ENCODE measurements around the gene TECTB. TPM values are rescaled to one million over a fixed set of nuclear protein-coding genes. Genes with fewer than 3 reads are reported as not detected.

Gene TECTB
- total RNA-seq, 5 donors from 2014 or later (not counting 1 experiment from before 2014, with no cell fraction given) = not detected

- no peaks in the 10 kb centered on the region for H3K9me3 Mint-ChIP-seq
- Histone ChIP-seq H3K27me3 (replicated peaks in 1 of 2; ENCODE audit: control insufficient read depth in 2 of 2, extremely low read depth in 1 of 2, insufficient read depth in 2 of 2, low read length in 1 of 2) (peaks cover 4 to 6% of the 10 kb centered on the region in 2 experiments), H3K27ac (ENCODE audit: low read length) (no peak overlapping the region), H3K36me3 (ENCODE audit: control insufficient read depth in 2 of 2, extremely low read depth in 1 of 2, insufficient read depth in 1 of 2, low read length in 1 of 2) (no peaks in the 10 kb centered on the region), H3K9me3 (no peaks in the 10 kb centered on the region), H3K4me3 (ENCODE audit: control insufficient read depth in 1 of 2, extremely low read depth in 1 of 2, low read length in 1 of 2) (no peak overlapping the region), H3K4me1 (ENCODE audit: control insufficient read depth in 1 of 2, extremely low read depth in 1 of 2, insufficient read depth in 2 of 2, low read length in 2 of 2) (no peaks in the 10 kb centered on the region)
- ChIA-PET CTCF (no interaction called here), POLR2A (no interaction called here)
- DNase-seq = no peak
- no peak overlapping the region for H3K27ac Mint-ChIP-seq
- WGBS (ENCODE audit: insufficient coverage) = 20% methylated on average over 1 of the region's 3 CpGs
- no peaks in the 10 kb centered on the region for H3K36me3 Mint-ChIP-seq
- H3K27me3 Mint-ChIP-seq = peaks cover 15 to 33% of the 10 kb centered on the region in 2 donors
- H3K4me3 Mint-ChIP-seq = no peak overlapping the region
- no peak for ATAC-seq (replicated peaks in 1 of 4)
- no peaks in the 10 kb centered on the region for H3K4me1 Mint-ChIP-seq
These were observed 3.8 kb upstream of the TECTB start for GRCh38 chr10:112279433-112279832.

DNA sequence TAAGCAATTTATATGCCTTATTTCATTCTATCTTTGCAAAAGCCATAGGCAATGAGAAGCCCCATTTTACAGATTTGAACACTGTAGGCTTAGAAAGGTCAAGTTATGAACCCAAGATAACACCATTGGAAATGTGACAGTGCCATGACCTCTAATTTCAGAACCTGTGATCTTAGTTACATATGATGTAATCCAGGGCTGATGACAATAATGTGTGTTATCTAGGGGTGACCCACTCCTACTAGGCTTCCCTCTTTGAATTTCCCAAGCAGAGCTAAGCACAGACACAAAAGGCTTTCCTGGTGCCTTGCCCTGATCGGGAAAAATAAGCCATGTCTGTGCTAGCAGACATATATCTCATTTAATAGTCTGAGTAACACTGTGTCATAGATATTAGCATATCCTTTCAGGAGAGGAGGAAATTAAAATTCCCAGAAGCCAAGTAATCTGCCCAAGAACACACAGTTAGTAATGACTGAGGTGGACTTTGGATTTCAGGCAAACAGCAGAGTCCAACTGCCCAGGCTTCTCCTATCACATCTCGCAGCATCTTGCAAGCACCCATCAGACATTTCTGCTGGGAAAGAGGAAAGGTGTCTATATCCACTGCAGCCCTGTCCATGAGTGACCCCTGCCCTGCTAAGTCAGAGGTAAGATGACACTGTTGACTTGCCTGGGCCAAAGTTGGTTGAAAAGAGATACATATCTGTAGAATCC lies 2.8 kb upstream of the TECTB start:
- Mint-ChIP-seq H3K27ac (no peak overlapping the region), H3K4me1 (no peaks in the 10 kb centered on the region), H3K27me3 (peaks cover 22 to 41% of the 10 kb centered on the region in 2 donors), H3K9me3 (no peaks in the 10 kb centered on the region), H3K36me3 (no peaks in the 10 kb centered on the region), H3K4me3 (no peak overlapping the region)
- ATAC-seq (replicated peaks in 1 of 4) = no peak
- ChIA-PET CTCF (no interaction called here), POLR2A (no interaction called here)
- H3K4me3 ChIP-seq (ENCODE audit: control insufficient read depth in 1 of 2, extremely low read depth in 1 of 2, low read length in 1 of 2) = no peak overlapping the region
- no peaks in the 10 kb centered on the region for H3K9me3 ChIP-seq
- WGBS (ENCODE audit: insufficient coverage) = no CpG with 5 or more reads among the region's 2 CpGs
- no peaks in the 10 kb centered on the region for H3K36me3 ChIP-seq (ENCODE audit: control insufficient read depth in 2 of 2, extremely low read depth in 1 of 2, insufficient read depth in 1 of 2, low read length in 1 of 2)
- DNase-seq = no peak
- H3K4me1 ChIP-seq (ENCODE audit: control insufficient read depth in 1 of 2, extremely low read depth in 1 of 2, insufficient read depth in 2 of 2, low read length in 2 of 2) = no peaks in the 10 kb centered on the region
- peaks cover 2% of the 10 kb centered on the region in 2 experiments for H3K27me3 ChIP-seq (replicated peaks in 1 of 2; ENCODE audit: control insufficient read depth in 2 of 2, extremely low read depth in 1 of 2, insufficient read depth in 2 of 2, low read length in 1 of 2)
- no peak overlapping the region for H3K27ac ChIP-seq (ENCODE audit: low read length)

GRCh38 chr10:112282086-112282485 lies 1.1 kb upstream of the TECTB start:
- Histone ChIP-seq H3K27ac (ENCODE audit: low read length) (no peak overlapping the region), H3K4me3 (ENCODE audit: control insufficient read depth in 1 of 2, extremely low read depth in 1 of 2, low read length in 1 of 2) (no peak overlapping the region), H3K27me3 (replicated peaks in 1 of 2; ENCODE audit: control insufficient read depth in 2 of 2, extremely low read depth in 1 of 2, insufficient read depth in 2 of 2, low read length in 1 of 2) (peaks cover 2 to 4% of the 10 kb centered on the region in 2 experiments), H3K9me3 (no peaks in the 10 kb centered on the region), H3K36me3 (ENCODE audit: control insufficient read depth in 2 of 2, extremely low read depth in 1 of 2, insufficient read depth in 1 of 2, low read length in 1 of 2) (no peaks in the 10 kb centered on the region), H3K4me1 (ENCODE audit: control insufficient read depth in 1 of 2, extremely low read depth in 1 of 2, insufficient read depth in 2 of 2, low read length in 2 of 2) (no peaks in the 10 kb centered on the region)
- ChIA-PET CTCF (no interaction called here), POLR2A (no interaction called here)
- H3K4me3 Mint-ChIP-seq = no peak overlapping the region
- DNase-seq (no peak), ATAC-seq (replicated peaks in 1 of 4) (no peak)
- no peak overlapping the region for H3K27ac Mint-ChIP-seq
- H3K4me1 Mint-ChIP-seq = no peaks in the 10 kb centered on the region
- no peaks in the 10 kb centered on the region for H3K36me3 Mint-ChIP-seq
- no CpG with 5 or more reads among the region's 4 CpGs for WGBS (ENCODE audit: insufficient coverage)
- H3K9me3 Mint-ChIP-seq = no peaks in the 10 kb centered on the region
- peaks cover 23 to 47% of the 10 kb centered on the region in 2 donors for H3K27me3 Mint-ChIP-seq

DNA sequence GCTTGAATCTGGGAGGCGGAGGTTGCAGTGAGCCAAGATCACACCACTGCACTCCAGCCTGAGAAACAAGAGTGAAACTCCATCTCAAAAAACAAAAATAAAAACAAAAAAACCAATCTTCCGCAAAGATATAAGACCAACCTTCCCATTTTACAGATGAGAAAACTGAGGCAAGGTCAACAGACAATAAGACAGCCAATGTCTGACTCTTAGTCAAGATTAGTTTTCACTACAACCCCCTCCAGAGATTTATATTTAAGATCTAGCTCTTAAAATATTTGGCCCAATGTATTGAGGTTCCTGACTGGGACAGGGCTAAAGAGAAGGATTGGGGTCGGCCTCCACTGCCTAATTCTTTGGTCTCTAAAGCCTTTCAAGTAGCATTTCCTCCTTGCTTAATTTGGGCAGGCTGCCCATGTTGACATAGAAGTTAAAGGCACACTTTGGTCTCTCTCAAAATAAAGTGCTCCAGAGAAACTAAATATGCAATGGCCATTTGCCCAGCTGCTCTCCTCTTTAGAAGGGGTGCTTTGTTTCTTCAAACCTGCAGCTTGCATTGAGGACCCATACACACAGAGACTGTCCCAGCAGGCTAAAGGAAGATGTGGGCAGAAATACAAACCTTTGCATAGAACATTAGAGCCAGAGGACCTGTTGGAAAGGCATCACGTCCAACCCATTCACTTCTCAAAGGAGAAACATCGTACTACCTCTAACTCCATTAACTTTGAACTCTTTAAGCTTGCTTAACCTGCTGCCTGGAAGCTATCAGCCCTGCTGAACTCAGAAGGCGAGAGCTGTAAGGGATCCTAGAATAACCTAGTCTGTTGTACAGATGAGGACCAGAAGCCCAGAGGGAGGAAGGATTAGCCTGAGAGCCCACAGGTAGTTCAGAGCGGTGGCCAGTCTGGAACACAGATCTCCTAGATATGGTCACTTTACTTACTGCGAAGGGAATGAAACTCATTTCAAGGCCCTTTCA lies 3.9 kb downstream of the TECTB start:
- DNase-seq (no peak), ATAC-seq (replicated peaks in 1 of 4) (no peak)
- CTCF ChIA-PET = no interaction called here
- Mint-ChIP-seq H3K36me3 (no peaks in the 10 kb centered on the region), H3K27me3 (peaks cover 10 to 18% of the 10 kb centered on the region in 2 donors), H3K27ac (no peak overlapping the region), H3K4me3 (no peak overlapping the region), H3K4me1 (no peaks in the 10 kb centered on the region), H3K9me3 (no peaks in the 10 kb centered on the region)
- Histone ChIP-seq H3K9me3 (no peaks in the 10 kb centered on the region), H3K4me1 (ENCODE audit: control insufficient read depth in 1 of 2, extremely low read depth in 1 of 2, insufficient read depth in 2 of 2, low read length in 2 of 2) (no peaks in the 10 kb centered on the region), H3K27ac (ENCODE audit: low read length) (no peak overlapping the region), H3K4me3 (ENCODE audit: control insufficient read depth in 1 of 2, extremely low read depth in 1 of 2, low read length in 1 of 2) (no peak overlapping the region), H3K36me3 (ENCODE audit: control insufficient read depth in 2 of 2, extremely low read depth in 1 of 2, insufficient read depth in 1 of 2, low read length in 1 of 2) (no peaks in the 10 kb centered on the region), H3K27me3 (replicated peaks in 1 of 2; ENCODE audit: control insufficient read depth in 2 of 2, extremely low read depth in 1 of 2, insufficient read depth in 2 of 2, low read length in 1 of 2) (peaks cover 2 to 5% of the 10 kb centered on the region in 2 experiments)
- WGBS (ENCODE audit: insufficient coverage) = 82% methylated on average over 3 of the region's 8 CpGs
- POLR2A ChIA-PET = no interaction called here

DNA sequence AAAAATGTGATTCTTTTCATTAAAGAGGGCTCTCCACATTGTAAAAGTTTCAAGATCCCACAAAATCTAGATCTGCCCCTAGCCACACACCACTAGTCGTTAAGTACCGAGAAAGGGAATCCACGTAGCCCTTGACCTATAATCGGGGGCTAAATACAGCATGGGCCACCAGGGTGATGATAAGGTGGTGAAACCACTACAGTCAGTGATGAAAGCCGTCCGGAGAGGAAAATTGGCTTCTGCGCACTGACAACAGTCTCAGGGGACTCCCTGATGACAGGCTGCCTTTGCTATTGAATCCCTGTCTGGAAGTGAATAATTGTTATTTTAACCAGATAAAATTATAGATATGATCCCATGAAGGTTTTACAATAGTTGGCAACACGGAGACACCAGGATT lies 4.6 kb downstream of the TECTB start:
- H3K36me3 Mint-ChIP-seq = no peaks in the 10 kb centered on the region
- no peak overlapping the region for H3K4me3 Mint-ChIP-seq
- Histone ChIP-seq H3K27me3 (replicated peaks in 1 of 2; ENCODE audit: control insufficient read depth in 2 of 2, extremely low read depth in 1 of 2, insufficient read depth in 2 of 2, low read length in 1 of 2) (peaks cover 2 to 8% of the 10 kb centered on the region in 2 experiments), H3K4me1 (ENCODE audit: control insufficient read depth in 1 of 2, extremely low read depth in 1 of 2, insufficient read depth in 2 of 2, low read length in 2 of 2) (no peaks in the 10 kb centered on the region), H3K4me3 (ENCODE audit: control insufficient read depth in 1 of 2, extremely low read depth in 1 of 2, low read length in 1 of 2) (no peak overlapping the region), H3K9me3 (no peaks in the 10 kb centered on the region), H3K36me3 (ENCODE audit: control insufficient read depth in 2 of 2, extremely low read depth in 1 of 2, insufficient read depth in 1 of 2, low read length in 1 of 2) (no peaks in the 10 kb centered on the region), H3K27ac (ENCODE audit: low read length) (no peak overlapping the region)
- no peaks in the 10 kb centered on the region for H3K9me3 Mint-ChIP-seq
- H3K27ac Mint-ChIP-seq = no peak overlapping the region
- 60% methylated on average over 3 of the region's 8 CpGs for WGBS (ENCODE audit: insufficient coverage)
- DNase-seq (no peak), ATAC-seq (replicated peaks in 1 of 4) (no peak)
- peaks cover 12 to 22% of the 10 kb centered on the region in 2 donors for H3K27me3 Mint-ChIP-seq
- POLR2A ChIA-PET = no interaction called here
- CTCF ChIA-PET = no interaction called here
- H3K4me1 Mint-ChIP-seq = no peaks in the 10 kb centered on the region

GRCh38 chr10:112288486-112288885 lies 5.3 kb downstream of the TECTB start:
- DNase-seq = no peak
- no peak overlapping the region for H3K27ac Mint-ChIP-seq
- no peaks in the 10 kb centered on the region for H3K9me3 Mint-ChIP-seq
- no peaks in the 10 kb centered on the region for H3K36me3 Mint-ChIP-seq
- WGBS (ENCODE audit: insufficient coverage) = 84% methylated on average over 3 of the region's 3 CpGs
- ATAC-seq (replicated peaks in 1 of 4) = no peak
- no peak overlapping the region for H3K4me3 ChIP-seq (ENCODE audit: control insufficient read depth in 1 of 2, extremely low read depth in 1 of 2, low read length in 1 of 2)
- H3K27me3 Mint-ChIP-seq = peaks cover 15 to 28% of the 10 kb centered on the region in 2 donors
- H3K36me3 ChIP-seq (ENCODE audit: control insufficient read depth in 2 of 2, extremely low read depth in 1 of 2, insufficient read depth in 1 of 2, low read length in 1 of 2) = no peaks in the 10 kb centered on the region
- H3K4me1 ChIP-seq (ENCODE audit: control insufficient read depth in 1 of 2, extremely low read depth in 1 of 2, insufficient read depth in 2 of 2, low read length in 2 of 2) = no peaks in the 10 kb centered on the region
- no peaks in the 10 kb centered on the region for H3K4me1 Mint-ChIP-seq
- POLR2A ChIA-PET = no interaction called here
- H3K27ac ChIP-seq (ENCODE audit: low read length) = no peak overlapping the region
- no peaks in the 10 kb centered on the region for H3K9me3 ChIP-seq
- H3K4me3 Mint-ChIP-seq = no peak overlapping the region
- H3K27me3 ChIP-seq (replicated peaks in 1 of 2; ENCODE audit: control insufficient read depth in 2 of 2, extremely low read depth in 1 of 2, insufficient read depth in 2 of 2, low read length in 1 of 2) = peaks cover 0 to 6% of the 10 kb centered on the region in 2 experiments
- CTCF ChIA-PET = no interaction called here

All from T-cell (primary cell).